Keratinocyte (primary cell): ENCODE results near the gene STEAP3.

Experiments used
- CTCF ChIP-seq, 3 experiments: IDR thresholded peaks in 1 of 3; conservative IDR thresholded peaks in 1 of 3; optimal IDR thresholded peaks in 1 of 3; 2 replicates in 2 of 3; 3 replicates in 1 of 3; pipeline versions ENCODE3 to v1.5.1; 2011; ENCODE audit warnings: low read length in 3 of 3, mild to moderate bottlenecking in 3 of 3, moderate library complexity in 2 of 3, control low read depth in 1 of 3, inconsistent platforms in 1 of 3; ENCODE audit not compliant: insufficient read depth in 2 of 3; ENCODE audit errors: extremely low read depth in 1 of 3
- EZH2 ChIP-seq: IDR thresholded peaks from one replicate; pipeline ENCODE4 v1.6.1; 2012; ENCODE audit warnings: inconsistent platforms, mild to moderate bottlenecking, low read length, moderate library complexity

DNA sequence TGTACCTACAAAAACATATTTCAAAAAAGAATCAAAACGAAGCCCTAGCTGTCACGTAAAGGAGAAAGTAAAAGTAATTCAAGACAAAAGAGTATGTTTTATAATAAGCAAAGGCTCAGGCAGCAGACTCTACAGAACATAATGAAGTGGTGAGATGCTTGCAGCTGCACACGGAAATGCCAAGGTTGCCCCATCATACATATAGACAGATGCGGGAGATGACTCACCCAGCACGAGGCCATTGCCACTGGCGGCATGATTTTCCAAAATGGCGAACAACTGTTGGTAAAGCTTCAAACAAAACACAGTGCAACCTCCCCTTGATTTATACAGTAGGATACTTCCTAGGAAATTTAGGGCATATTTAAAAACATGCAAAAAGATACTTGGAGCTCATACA is 39.1 kb upstream of the STEAP3 start:
- TF ChIP-seq CTCF (optimal IDR thresholded peaks at IDR 0.05 in 1 of 3, IDR thresholded peaks at IDR 0.05 in 1 of 3, conservative IDR thresholded peaks at IDR 0.05 in 1 of 3; ENCODE audit: extremely low read depth in 1 of 3, insufficient read depth in 2 of 3, low read length in 3 of 3) (no peak), EZH2 (no peak)
